Ishikawa (cell line): ENCODE data around the gene NUDT14.

ENCODE experiments used
- CEBPB ChIP-seq: IDR thresholded peaks from 2 replicates; pipeline ENCODE4 v1.6.1; 2012
- CREB1 ChIP-seq: IDR thresholded peaks from 2 replicates; pipeline ENCODE4 v1.6.1; 2012; ENCODE audit warnings: low read depth
- EGR1 ChIP-seq: IDR thresholded peaks from 2 replicates; pipeline ENCODE4 v1.6.1; 2012
- EP300 ChIP-seq: IDR thresholded peaks from 2 replicates; pipeline ENCODE4 v1.6.1; 2012; ENCODE audit warnings: borderline replicate concordance
- FOXM1 ChIP-seq: IDR thresholded peaks from 2 replicates; pipeline ENCODE4 v1.6.1; 2012; ENCODE audit warnings: low read depth, borderline replicate concordance
- NFIC ChIP-seq: IDR thresholded peaks from 2 replicates; pipeline ENCODE4 v1.6.1; 2012
- RAD21 ChIP-seq: IDR thresholded peaks from 2 replicates; pipeline ENCODE4 v1.6.1; 2012; ENCODE audit warnings: low read depth
- TAF1 ChIP-seq: IDR thresholded peaks from 2 replicates; pipeline ENCODE4 v1.6.1; 2012; ENCODE audit warnings: low read depth, mild to moderate bottlenecking
- TCF12 ChIP-seq: IDR thresholded peaks from 2 replicates; pipeline ENCODE4 v1.6.1; 2012; ENCODE audit warnings: low read depth
- TEAD4 ChIP-seq: IDR thresholded peaks from 2 replicates; pipeline ENCODE4 v1.6.1; 2012
- YY1 ChIP-seq: IDR thresholded peaks from 2 replicates; pipeline ENCODE4 v1.6.1; 2012; ENCODE audit warnings: low read depth
- TF ChIP-seq, protein P1 (sequence below): IDR thresholded peaks from 2 replicates; pipeline ENCODE4 v1.6.1; 2012; ENCODE audit warnings: low read depth, mild to moderate bottlenecking
- TF ChIP-seq, protein P2 (sequence below): IDR thresholded peaks from 2 replicates; pipeline ENCODE4 v1.6.1; 2012
- TF ChIP-seq, protein P3 (sequence below): IDR thresholded peaks from 2 replicates; pipeline ENCODE4 v1.6.1; 2012

- no peak for TF ChIP-seq TCF12
- no peak for TF ChIP-seq RAD21
- TF ChIP-seq CREB1 = no peak
- TF ChIP-seq EP300 = no peak
- no peak for TF ChIP-seq FOXM1
- TF ChIP-seq, protein P1, sequence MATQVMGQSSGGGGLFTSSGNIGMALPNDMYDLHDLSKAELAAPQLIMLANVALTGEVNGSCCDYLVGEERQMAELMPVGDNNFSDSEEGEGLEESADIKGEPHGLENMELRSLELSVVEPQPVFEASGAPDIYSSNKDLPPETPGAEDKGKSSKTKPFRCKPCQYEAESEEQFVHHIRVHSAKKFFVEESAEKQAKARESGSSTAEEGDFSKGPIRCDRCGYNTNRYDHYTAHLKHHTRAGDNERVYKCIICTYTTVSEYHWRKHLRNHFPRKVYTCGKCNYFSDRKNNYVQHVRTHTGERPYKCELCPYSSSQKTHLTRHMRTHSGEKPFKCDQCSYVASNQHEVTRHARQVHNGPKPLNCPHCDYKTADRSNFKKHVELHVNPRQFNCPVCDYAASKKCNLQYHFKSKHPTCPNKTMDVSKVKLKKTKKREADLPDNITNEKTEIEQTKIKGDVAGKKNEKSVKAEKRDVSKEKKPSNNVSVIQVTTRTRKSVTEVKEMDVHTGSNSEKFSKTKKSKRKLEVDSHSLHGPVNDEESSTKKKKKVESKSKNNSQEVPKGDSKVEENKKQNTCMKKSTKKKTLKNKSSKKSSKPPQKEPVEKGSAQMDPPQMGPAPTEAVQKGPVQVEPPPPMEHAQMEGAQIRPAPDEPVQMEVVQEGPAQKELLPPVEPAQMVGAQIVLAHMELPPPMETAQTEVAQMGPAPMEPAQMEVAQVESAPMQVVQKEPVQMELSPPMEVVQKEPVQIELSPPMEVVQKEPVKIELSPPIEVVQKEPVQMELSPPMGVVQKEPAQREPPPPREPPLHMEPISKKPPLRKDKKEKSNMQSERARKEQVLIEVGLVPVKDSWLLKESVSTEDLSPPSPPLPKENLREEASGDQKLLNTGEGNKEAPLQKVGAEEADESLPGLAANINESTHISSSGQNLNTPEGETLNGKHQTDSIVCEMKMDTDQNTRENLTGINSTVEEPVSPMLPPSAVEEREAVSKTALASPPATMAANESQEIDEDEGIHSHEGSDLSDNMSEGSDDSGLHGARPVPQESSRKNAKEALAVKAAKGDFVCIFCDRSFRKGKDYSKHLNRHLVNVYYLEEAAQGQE = no peak
- TF ChIP-seq EGR1 = no peak
- TF ChIP-seq, protein P2, sequence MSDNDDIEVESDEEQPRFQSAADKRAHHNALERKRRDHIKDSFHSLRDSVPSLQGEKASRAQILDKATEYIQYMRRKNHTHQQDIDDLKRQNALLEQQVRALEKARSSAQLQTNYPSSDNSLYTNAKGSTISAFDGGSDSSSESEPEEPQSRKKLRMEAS = no peak
- no peak for TF ChIP-seq NFIC
- no peak for TF ChIP-seq CEBPB
- TF ChIP-seq YY1 = no peak
- TF ChIP-seq TEAD4 = no peak
- no peak for TF ChIP-seq TAF1
- TF ChIP-seq, protein P3, sequence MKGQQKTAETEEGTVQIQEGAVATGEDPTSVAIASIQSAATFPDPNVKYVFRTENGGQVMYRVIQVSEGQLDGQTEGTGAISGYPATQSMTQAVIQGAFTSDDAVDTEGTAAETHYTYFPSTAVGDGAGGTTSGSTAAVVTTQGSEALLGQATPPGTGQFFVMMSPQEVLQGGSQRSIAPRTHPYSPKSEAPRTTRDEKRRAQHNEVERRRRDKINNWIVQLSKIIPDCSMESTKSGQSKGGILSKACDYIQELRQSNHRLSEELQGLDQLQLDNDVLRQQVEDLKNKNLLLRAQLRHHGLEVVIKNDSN = no peak
Observed at GRCh38 chr14:105147671-105148603, 33.2 kb downstream of the NUDT14 start.
